Gastroesophageal sphincter (tissue), 3 donors: ENCODE measurements around the gene COX14.

Experiments used
- CTCF ChIP-seq, 4 experiments: fragments of 200-600 bp in 2 of 4; fragments of 450-650 bp in 2 of 4; sonication (generic) in 1 of 4; IDR thresholded peaks; one replicate each; pipeline ENCODE4 v1.5.1; 2017 to 2019; ENCODE audit warnings: antibody characterized with exemption in 4 of 4, mild to moderate bottlenecking in 2 of 4, moderate library complexity in 2 of 4
- POLR2A ChIP-seq, 2 donors: fragments of 450-650 bp; IDR thresholded peaks; one replicate each; pipeline ENCODE4 v1.6.1; 2017; ENCODE audit warnings: antibody characterized with exemption in 2 of 2, mild to moderate bottlenecking in 2 of 2, moderate library complexity in 1 of 2

- TF ChIP-seq POLR2A (IDR thresholded peaks at IDR 0.05) (no peak), CTCF (IDR thresholded peaks at IDR 0.05) (no peak)
Observed at GRCh38 chr12:50065726-50066310, 46.2 kb upstream of the COX14 start.
